Endothelial cell of umbilical vein (primary cell): ENCODE measurements around the gene GPBAR1. TPM values are rescaled to one million over a fixed set of nuclear protein-coding genes. Genes with fewer than 3 reads are reported as not detected.

Experiments used
- BruUV-seq: library from RNA; stranded (reverse); fragments of 400-500 nt; replicated peaks from 2 replicates; lab custom pipeline; 2021; lab: Mats Ljungman, UMichigan
- CTCF ChIA-PET: fragments of 300-600, 350-600 bp; sonication (Branson Sonifier 250); formaldehyde crosslinking; loops from one replicate; lab custom pipeline; 2021; ENCODE audit warnings: antibody characterized with exemption, inconsistent platforms; lab: Charles Lee
- POLR2A ChIA-PET: fragments of 300-600, 350-600 bp; sonication (Branson Sonifier 250); formaldehyde crosslinking; loops from one replicate; lab custom pipeline; 2021; ENCODE audit warnings: antibody characterized with exemption, inconsistent platforms; lab: Charles Lee
- DNase-seq: peaks from one replicate; pipeline ENCODE4 v3.0.0-alpha.2; 2011; ENCODE audit warnings: low read depth, low spot score
- FAIRE-seq: peaks from 2 replicates; lab custom pipeline; 2011; peaks lifted over from hg19 to GRCh38; lab: Jason Lieb, UNC
- H2AFZ ChIP-seq: 2 replicates; pipeline ENCODE4 v1.6.0; 2012; ENCODE audit warnings: low read depth, low read length, control low read depth, inconsistent platforms
- H3K27ac ChIP-seq: 2 replicates; pipeline ENCODE4 v1.5.1; 2011; ENCODE audit warnings: low read depth, mild to moderate bottlenecking, control low read depth, low read length, moderate library complexity; ENCODE audit not compliant: insufficient read depth
- H3K27me3 ChIP-seq, 2 experiments: 2 replicates each; pipeline versions ENCODE4 v1.6.0 to v1.6.1; 2011; ENCODE audit warnings: low read length in 2 of 2, mixed read lengths in 1 of 2; ENCODE audit not compliant: control insufficient read depth in 2 of 2, insufficient read depth in 2 of 2
- H3K36me3 ChIP-seq, 2 experiments: 2 replicates in 1 of 2; 3 replicates in 1 of 2; pipeline ENCODE4 v1.5.1; 2011; ENCODE audit warnings: low read length in 2 of 2, mild to moderate bottlenecking in 1 of 2, moderate library complexity in 1 of 2; ENCODE audit not compliant: control insufficient read depth in 2 of 2, insufficient read depth in 2 of 2; ENCODE audit errors: extremely low read depth in 1 of 2
- H3K4me1 ChIP-seq: 3 replicates; pipeline ENCODE4 v1.5.1; 2011; ENCODE audit warnings: mild to moderate bottlenecking, low read length; ENCODE audit not compliant: control insufficient read depth, insufficient read depth; ENCODE audit errors: extremely low read depth
- H3K4me2 ChIP-seq: 2 replicates; pipeline ENCODE4 v1.6.1; 2011; ENCODE audit warnings: low read length, control low read depth, mixed read lengths; ENCODE audit not compliant: insufficient read depth
- H3K4me3 ChIP-seq, 3 experiments: fragments of 200-600 bp in 1 of 3; sonication (generic), shearing (Covaris generic) in 1 of 3; replicated peaks in 1 of 3; 2 replicates each; pipeline ENCODE4 v1.5.1; 2011 to 2016; ENCODE audit warnings: control low read depth in 3 of 3, low read length in 3 of 3, mild to moderate bottlenecking in 2 of 3, inconsistent platforms in 1 of 3, low read depth in 1 of 3, moderate library complexity in 1 of 3; ENCODE audit not compliant: insufficient read depth in 1 of 3
- H3K79me2 ChIP-seq: 2 replicates; pipeline ENCODE4 v1.6.0; 2012; ENCODE audit warnings: low read length, inconsistent platforms; ENCODE audit not compliant: control insufficient read depth, insufficient read depth
- H3K9ac ChIP-seq: replicated peaks from 2 replicates; pipeline ENCODE3; 2011; ENCODE audit warnings: low read length, control low read depth; ENCODE audit not compliant: insufficient read depth; ENCODE audit errors: extremely low read depth
- H3K9me1 ChIP-seq: replicated peaks from 3 replicates; pipeline ENCODE4 v1.6.0; 2011; ENCODE audit warnings: mild to moderate bottlenecking, low read length; ENCODE audit not compliant: control insufficient read depth, insufficient read depth; ENCODE audit errors: extremely low read depth
- H3K9me3 ChIP-seq: replicated peaks from 2 replicates; pipeline ENCODE4 v1.5.1; 2012; ENCODE audit warnings: low read length, inconsistent platforms; ENCODE audit not compliant: control insufficient read depth, insufficient read depth
- H4K20me1 ChIP-seq: replicated peaks from 2 replicates; pipeline ENCODE3; 2011; ENCODE audit warnings: mild to moderate bottlenecking, low read length; ENCODE audit not compliant: control insufficient read depth, insufficient read depth; ENCODE audit errors: extremely low read depth
- EZH2 ChIP-seq: IDR thresholded peaks from 2 replicates; pipeline ENCODE4 v1.6.1; 2012; ENCODE audit warnings: borderline replicate concordance, low read depth, mild to moderate bottlenecking, moderate library complexity, low read length, inconsistent platforms; ENCODE audit not compliant: severe bottlenecking
- FOS ChIP-seq: IDR thresholded peaks from 2 replicates; pipeline ENCODE4 v1.6.1; 2011; ENCODE audit warnings: mild to moderate bottlenecking, low read length, moderate library complexity, borderline replicate concordance; ENCODE audit not compliant: insufficient read depth
- GATA2 ChIP-seq: IDR thresholded peaks from 2 replicates; pipeline ENCODE4 v1.7.0; 2011; ENCODE audit warnings: low read depth, mild to moderate bottlenecking, moderate library complexity, mixed read lengths, low read length; ENCODE audit not compliant: insufficient read length, insufficient read depth
- JUN ChIP-seq: IDR thresholded peaks from 2 replicates; pipeline ENCODE4 v1.6.1; 2011; ENCODE audit warnings: borderline replicate concordance, low read depth; ENCODE audit not compliant: insufficient read length, insufficient read depth
- MYC ChIP-seq: IDR thresholded peaks from one replicate; pipeline ENCODE4 v1.6.1; 2011; ENCODE audit warnings: mild to moderate bottlenecking, low read depth, low read length
- POLR2A ChIP-seq: IDR thresholded peaks from 2 replicates; pipeline ENCODE4 v1.6.1; 2012; ENCODE audit warnings: low read depth, mild to moderate bottlenecking, control low read depth, low read length
- POLR2AphosphoS5 ChIP-seq: IDR thresholded peaks from 2 replicates; pipeline ENCODE4 v1.6.1; 2012; ENCODE audit warnings: low read depth, mild to moderate bottlenecking, control low read depth, low read length, moderate library complexity; ENCODE audit not compliant: insufficient read depth
- dilution Hi-C: fragments of 300-500 bp; cut with MboI; formaldehyde crosslinking; loops from one replicate; pipeline ENCODE4 v1.15.0; 2019; ENCODE audit warnings: low sequenced_read_pairs; ENCODE audit not compliant: extremely low pct_ligation_motif_present
- intact Hi-C: fragments of 100-400 bp; cut with micrococcal nuclease; formaldehyde crosslinking; loops from one replicate; pipeline ENCODE4 v1.10.0; 2022
- polyA plus RNA-seq, 4 experiments: library from polyadenylated mRNA; depleted of rRNA in 3 of 4; stranded (reverse) in 3 of 4; unstranded in 1 of 4; fragments of >200 nt; gene quantifications; 2 replicates each; pipeline versions ENCODE4 v1.2.1 to v1.2.3, GENCODE V29; 2011 to 2012; ENCODE audit warnings: missing spikeins in 1 of 4
- total RNA-seq: library from RNA; stranded (reverse); gene quantifications from 2 replicates; pipeline ENCODE4 v1.2.3, GENCODE V29; 2021
- TF ChIP-seq, protein P1 (sequence below): IDR thresholded peaks from 2 replicates; pipeline ENCODE4 v1.6.1; 2011; ENCODE audit not compliant: insufficient read depth, insufficient read length
- TF ChIP-seq, protein P2 (sequence below), 2 donors: IDR thresholded peaks; 1 replicate in 1 of 2; 2 replicates in 1 of 2; pipeline ENCODE4 v1.5.1; 2011; ENCODE audit warnings: low read length in 2 of 2, mild to moderate bottlenecking in 2 of 2, moderate library complexity in 2 of 2, control low read depth in 1 of 2, inconsistent platforms in 1 of 2, low read depth in 1 of 2; ENCODE audit not compliant: insufficient read depth in 1 of 2; ENCODE audit errors: extremely low read depth in 1 of 2

The GPBAR1 gene
- total and polyA plus RNA-seq, 2 donors (not counting 3 experiments of a cell fraction or from before 2014, with no cell fraction given): 0.14 to 0.75 TPM

DNA sequence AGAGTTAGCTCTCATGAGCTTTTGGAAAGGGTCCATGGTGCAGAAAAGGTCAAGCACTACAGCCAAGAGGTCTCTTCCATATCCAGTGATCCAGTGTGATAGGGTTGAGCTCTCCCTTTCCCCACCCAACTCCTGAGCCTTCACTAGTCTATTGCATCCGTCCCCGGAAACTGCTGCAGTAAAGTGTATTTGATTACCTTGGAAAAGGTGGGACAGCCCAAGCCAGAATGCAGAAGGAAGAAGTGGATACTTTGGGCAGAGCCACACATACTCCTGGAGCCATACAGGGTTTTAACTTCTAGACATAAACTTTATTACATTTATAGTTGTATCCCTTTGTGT, 13.1 kb downstream of the GPBAR1 start:
- Histone ChIP-seq H3K79me2 (peaks cover 7% of the 10 kb centered on the region), H3K27ac (no peak overlapping the region)

More for the DNA sequence above, 13.1 kb downstream of the GPBAR1 start:
- no peak overlapping the region for H3K4me2 ChIP-seq
- BruUV-seq: no TSS peak
- peaks cover 19% of the 10 kb centered on the region for H3K4me1 ChIP-seq
- H4K20me1 ChIP-seq: no peaks in the 10 kb centered on the region
- TF ChIP-seq GATA2: no peak
- no peak for TF ChIP-seq JUN
- TF ChIP-seq MYC: no peak
- no peak for TF ChIP-seq POLR2AphosphoS5
- TF ChIP-seq, protein P1, sequence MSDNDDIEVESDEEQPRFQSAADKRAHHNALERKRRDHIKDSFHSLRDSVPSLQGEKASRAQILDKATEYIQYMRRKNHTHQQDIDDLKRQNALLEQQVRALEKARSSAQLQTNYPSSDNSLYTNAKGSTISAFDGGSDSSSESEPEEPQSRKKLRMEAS: no peak
- TF ChIP-seq POLR2A: no peak
- TF ChIP-seq FOS: no peak
- TF ChIP-seq, protein P2, sequence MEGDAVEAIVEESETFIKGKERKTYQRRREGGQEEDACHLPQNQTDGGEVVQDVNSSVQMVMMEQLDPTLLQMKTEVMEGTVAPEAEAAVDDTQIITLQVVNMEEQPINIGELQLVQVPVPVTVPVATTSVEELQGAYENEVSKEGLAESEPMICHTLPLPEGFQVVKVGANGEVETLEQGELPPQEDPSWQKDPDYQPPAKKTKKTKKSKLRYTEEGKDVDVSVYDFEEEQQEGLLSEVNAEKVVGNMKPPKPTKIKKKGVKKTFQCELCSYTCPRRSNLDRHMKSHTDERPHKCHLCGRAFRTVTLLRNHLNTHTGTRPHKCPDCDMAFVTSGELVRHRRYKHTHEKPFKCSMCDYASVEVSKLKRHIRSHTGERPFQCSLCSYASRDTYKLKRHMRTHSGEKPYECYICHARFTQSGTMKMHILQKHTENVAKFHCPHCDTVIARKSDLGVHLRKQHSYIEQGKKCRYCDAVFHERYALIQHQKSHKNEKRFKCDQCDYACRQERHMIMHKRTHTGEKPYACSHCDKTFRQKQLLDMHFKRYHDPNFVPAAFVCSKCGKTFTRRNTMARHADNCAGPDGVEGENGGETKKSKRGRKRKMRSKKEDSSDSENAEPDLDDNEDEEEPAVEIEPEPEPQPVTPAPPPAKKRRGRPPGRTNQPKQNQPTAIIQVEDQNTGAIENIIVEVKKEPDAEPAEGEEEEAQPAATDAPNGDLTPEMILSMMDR (IDR thresholded peaks at IDR 0.05; ENCODE audit: extremely low read depth in 1 of 2, insufficient read depth in 1 of 2, low read depth in 1 of 2, low read length in 2 of 2): no peak
- no peak for TF ChIP-seq EZH2
- DNase-seq (no peak), FAIRE-seq (no peak)
- ChIA-PET CTCF (interaction anchor here (0.6 to 7.0 kb wide), 10 partner anchors 12 to 133 kb away, joined by 3 to 99 read pairs (median 14); partner anchors contain the start of genes CATIP and TMBIM1), POLR2A (interaction anchor here (1.5 to 2.1 kb wide), 2 partner anchors 9 to 13 kb away, joined by 6 to 9 read pairs; no protein-coding TSS in a partner anchor)
- intact Hi-C loops: loop anchor here (5.0 kb wide), 1 partner anchor 373 kb away; no protein-coding TSS in a partner anchor
- H3K9me3 ChIP-seq: no peaks in the 10 kb centered on the region
- dilution Hi-C loops: no loop called here
- H3K36me3 ChIP-seq: peaks cover 19 to 52% of the 10 kb centered on the region in 2 experiments
- no peak overlapping the region for H3K4me3 ChIP-seq
- H2AFZ ChIP-seq: no peak overlapping the region
- H3K27me3 ChIP-seq: no peaks in the 10 kb centered on the region
- no peak overlapping the region for H3K9ac ChIP-seq
- no peaks in the 10 kb centered on the region for H3K9me1 ChIP-seq
